GM12892 (cell line): ENCODE results near the gene LAMA4.

Source experiments
- DNase-seq: peaks from one replicate; pipeline ENCODE4 v3.0.0; 2011; ENCODE audit not compliant: insufficient read length
- FAIRE-seq: peaks from 2 replicates; lab custom pipeline; 2011; peaks lifted over from hg19 to GRCh38; lab: Jason Lieb, UNC
- POLR2A ChIP-seq: IDR thresholded peaks from 2 replicates; pipeline ENCODE4 v1.6.1; 2011; ENCODE audit warnings: low read depth, low read length, control low read depth
- POLR2AphosphoS5 ChIP-seq: IDR thresholded peaks from 2 replicates; pipeline ENCODE4 v1.6.1; 2011; ENCODE audit warnings: low read depth, low read length, control low read depth
- TAF1 ChIP-seq: IDR thresholded peaks from 2 replicates; pipeline ENCODE4 v1.6.1; 2011; ENCODE audit warnings: low read depth, mild to moderate bottlenecking, control low read depth, low read length, borderline replicate concordance

The LAMA4 gene

GRCh38 chr6:112243861-112244827 lies 10.2 kb downstream of the LAMA4 start:
- DNase-seq: no peak
- FAIRE-seq: no peak
- TF ChIP-seq POLR2AphosphoS5: no peak
- no peak for TF ChIP-seq POLR2A
- TF ChIP-seq TAF1: no peak

GRCh38 chr6:112241820-112242429 lies 12.4 kb downstream of the LAMA4 start:
- no peak for FAIRE-seq
- no peak for TF ChIP-seq TAF1
- TF ChIP-seq POLR2A: no peak
- no peak for TF ChIP-seq POLR2AphosphoS5

GRCh38 chr6:112237595-112237994 lies 16.8 kb downstream of the LAMA4 start:
- DNase-seq (no peak), FAIRE-seq (no peak)
- TF ChIP-seq POLR2AphosphoS5: no peak
- TF ChIP-seq POLR2A: no peak
- no peak for TF ChIP-seq TAF1

More at GRCh38 chr6:112241820-112242429, 12.4 kb downstream of the LAMA4 start:
- DNase-seq: no peak

GRCh38 chr6:112237066-112237465 lies 17.3 kb downstream of the LAMA4 start:
- FAIRE-seq (no peak), DNase-seq (no peak)
- TF ChIP-seq POLR2A (no peak), POLR2AphosphoS5 (no peak), TAF1 (no peak)

GRCh38 chr6:112235956-112236355 lies 18.4 kb downstream of the LAMA4 start:
- no peak for FAIRE-seq
- no peak for DNase-seq
- TF ChIP-seq TAF1: no peak
- no peak for TF ChIP-seq POLR2AphosphoS5
- no peak for TF ChIP-seq POLR2A

- FAIRE-seq: no peak
- no peak for TF ChIP-seq TAF1
- no peak for TF ChIP-seq POLR2AphosphoS5
- no peak for TF ChIP-seq POLR2A
- no peak for DNase-seq
These were observed 19.8 kb downstream of the LAMA4 start for GRCh38 chr6:112234601-112235000.

GRCh38 chr6:112233847-112234246 lies 20.5 kb downstream of the LAMA4 start:
- DNase-seq (no peak), FAIRE-seq (no peak)
- TF ChIP-seq POLR2AphosphoS5 (no peak), POLR2A (no peak), TAF1 (no peak)

GRCh38 chr6:112232845-112233256 lies 21.5 kb downstream of the LAMA4 start:
- TF ChIP-seq POLR2AphosphoS5 (no peak), POLR2A (no peak)
- no peak for FAIRE-seq
- no peak for DNase-seq

- no peak for DNase-seq
- no peak for TF ChIP-seq POLR2A
- no peak for TF ChIP-seq TAF1
- no peak for TF ChIP-seq POLR2AphosphoS5
- no peak for FAIRE-seq
These were observed 22.7 kb downstream of the LAMA4 start for GRCh38 chr6:112231594-112232060.

GRCh38 chr6:112231164-112231563 lies 23.2 kb downstream of the LAMA4 start:
- no peak for TF ChIP-seq POLR2A
- TF ChIP-seq TAF1: no peak
- DNase-seq: no peak

GRCh38 chr6:112228480-112229332 lies 25.7 kb downstream of the LAMA4 start:
- DNase-seq (no peak), FAIRE-seq (no peak)
- TF ChIP-seq TAF1 (no peak), POLR2AphosphoS5 (no peak), POLR2A (no peak)

More at GRCh38 chr6:112231164-112231563, 23.2 kb downstream of the LAMA4 start:
- FAIRE-seq: no peak
